Left forelimb (tissue), 1 donor: Measurements from ENCODE around the gene SLC35F3.
"Not testable (repeated sequence)": the region's sequence is repeated elsewhere in the genome, so short reads cannot be mapped to it uniquely, and the experiment has no call there.

Experiments
- DNase-seq: peaks from one replicate; pipeline ENCODE4 v3.0.0-alpha.2; 2018; ENCODE audit warnings: low spot score

The SLC35F3 gene

GRCh38 chr1:234199476-234200127 is 295.1 kb downstream of the SLC35F3 start:
- DNase-seq, result no peak

- no peak for DNase-seq
Measured at GRCh38 chr1:234200566-234200965, 296.1 kb downstream of the SLC35F3 start.

GRCh38 chr1:234201600-234201999 is 297.1 kb downstream of the SLC35F3 start:
- DNase-seq, result no peak

GRCh38 chr1:234205966-234206365 is 301.5 kb downstream of the SLC35F3 start:
- DNase-seq, result no peak

- no peak for DNase-seq
Measured at GRCh38 chr1:234206651-234207284, 302.3 kb downstream of the SLC35F3 start.

GRCh38 chr1:234208351-234208750 is 303.9 kb downstream of the SLC35F3 start:
- DNase-seq, result no peak

- DNase-seq, result no peak
Measured at GRCh38 chr1:234208791-234209190, 304.3 kb downstream of the SLC35F3 start.

GRCh38 chr1:234210429-234210828 is 306.0 kb downstream of the SLC35F3 start:
- DNase-seq, result not testable (repeated sequence)

GRCh38 chr1:234211855-234212254 is 307.4 kb downstream of the SLC35F3 start:
- DNase-seq, result not testable (repeated sequence)

- DNase-seq, result no peak
Measured at GRCh38 chr1:234212764-234213657, 308.5 kb downstream of the SLC35F3 start.

GRCh38 chr1:234213658-234214128 is 309.2 kb downstream of the SLC35F3 start:
- no peak for DNase-seq

GRCh38 chr1:234214129-234214910 is 309.8 kb downstream of the SLC35F3 start:
- no peak for DNase-seq

- no peak for DNase-seq
Measured at GRCh38 chr1:234214911-234215892, 310.7 kb downstream of the SLC35F3 start.

GRCh38 chr1:234216116-234216703 is 311.7 kb downstream of the SLC35F3 start:
- DNase-seq, result no peak

- DNase-seq, result no peak
Measured at GRCh38 chr1:234217316-234217840, 312.9 kb downstream of the SLC35F3 start.

- DNase-seq, result no peak
Measured at GRCh38 chr1:234218078-234218477, 313.6 kb downstream of the SLC35F3 start.

- no peak for DNase-seq
Measured at GRCh38 chr1:234219711-234220110, 315.2 kb downstream of the SLC35F3 start.

- no peak for DNase-seq
Measured at GRCh38 chr1:234221601-234222000, 317.1 kb downstream of the SLC35F3 start.

- no peak for DNase-seq
Measured at GRCh38 chr1:234222561-234223280, 318.2 kb downstream of the SLC35F3 start.
